Endothelial cell (in vitro differentiated cells): ENCODE results near the gene MAD1L1. TPM values are rescaled to one million over a fixed set of nuclear protein-coding genes. Genes with fewer than 3 reads are reported as not detected.

Experiments
- DNase-seq: peaks from one replicate; pipeline ENCODE4 v3.0.0; 2021; ENCODE audit warnings: low spot score
- H3K27ac Mint-ChIP-seq: one replicate; pipeline ENCODE4 v1.8.0; 2021; ENCODE audit warnings: mixed read lengths, inconsistent platforms; ENCODE audit not compliant: unreplicated experiment
- H3K27me3 Mint-ChIP-seq: one replicate; pipeline ENCODE4 v1.8.0; 2021; ENCODE audit warnings: mild to moderate bottlenecking, moderate library complexity, mixed read lengths, inconsistent platforms; ENCODE audit not compliant: unreplicated experiment
- H3K36me3 Mint-ChIP-seq: one replicate; pipeline ENCODE4 v1.8.0; 2021; ENCODE audit warnings: mild to moderate bottlenecking, low read depth, mixed read lengths, inconsistent platforms; ENCODE audit not compliant: unreplicated experiment
- H3K4me1 Mint-ChIP-seq: one replicate; pipeline ENCODE4 v1.8.0; 2021; ENCODE audit warnings: mild to moderate bottlenecking, mixed read lengths, inconsistent platforms; ENCODE audit not compliant: unreplicated experiment
- H3K4me3 Mint-ChIP-seq: one replicate; pipeline ENCODE4 v1.8.0; 2021; ENCODE audit warnings: mild to moderate bottlenecking, mixed read lengths, inconsistent platforms; ENCODE audit not compliant: unreplicated experiment
- H3K9me3 Mint-ChIP-seq: one replicate; pipeline ENCODE4 v1.8.0; 2021; ENCODE audit warnings: mixed read lengths, inconsistent platforms; ENCODE audit not compliant: unreplicated experiment
- total RNA-seq: library from RNA; stranded (reverse); fragmentation: NEBNext Ultra II Directional; extraction: Animal tissue kit (Norgen Biotek cat#: 25700); gene quantifications from one replicate; pipeline ENCODE4 v1.2.1, GENCODE V29; 2021; ENCODE audit not compliant: unreplicated experiment
- TF ChIP-seq, protein P1 (sequence below): fragments of 200-600 bp; sonication (generic); IDR thresholded peaks from one replicate; pipeline ENCODE4 v1.5.0; 2021; ENCODE audit warnings: antibody characterized with exemption; ENCODE audit not compliant: unreplicated experiment

MAD1L1 gene
- total RNA-seq, 1 donor from 2014 or later = 43.3 TPM

DNA sequence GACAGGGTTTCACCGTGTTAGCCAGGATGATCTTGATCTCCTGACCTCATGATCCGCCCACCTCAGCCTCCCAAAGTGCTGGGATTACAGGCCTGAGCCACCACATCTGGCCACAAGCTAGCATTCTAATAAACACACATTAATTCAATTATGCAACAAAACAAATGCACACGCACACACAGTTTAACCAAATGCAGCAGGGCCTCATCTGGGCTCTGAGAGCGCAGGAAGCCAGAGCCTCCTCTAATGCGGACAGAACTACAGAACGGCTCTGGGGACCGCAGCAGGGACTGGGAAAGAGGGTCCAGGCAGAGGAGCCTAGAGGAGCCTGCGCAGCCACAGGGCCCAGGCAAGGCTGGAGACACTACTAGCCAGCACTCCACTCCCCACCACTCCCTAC lies 3.8 kb downstream of the MAD1L1 start:
- Mint-ChIP-seq H3K27me3 (peaks cover 8% of the 10 kb centered on the region), H3K9me3 (no peaks in the 10 kb centered on the region), H3K27ac (no peak overlapping the region), H3K4me3 (no peak overlapping the region), H3K4me1 (peaks cover 12% of the 10 kb centered on the region), H3K36me3 (peaks cover 28% of the 10 kb centered on the region)
- no peak for DNase-seq
- TF ChIP-seq, protein P1, sequence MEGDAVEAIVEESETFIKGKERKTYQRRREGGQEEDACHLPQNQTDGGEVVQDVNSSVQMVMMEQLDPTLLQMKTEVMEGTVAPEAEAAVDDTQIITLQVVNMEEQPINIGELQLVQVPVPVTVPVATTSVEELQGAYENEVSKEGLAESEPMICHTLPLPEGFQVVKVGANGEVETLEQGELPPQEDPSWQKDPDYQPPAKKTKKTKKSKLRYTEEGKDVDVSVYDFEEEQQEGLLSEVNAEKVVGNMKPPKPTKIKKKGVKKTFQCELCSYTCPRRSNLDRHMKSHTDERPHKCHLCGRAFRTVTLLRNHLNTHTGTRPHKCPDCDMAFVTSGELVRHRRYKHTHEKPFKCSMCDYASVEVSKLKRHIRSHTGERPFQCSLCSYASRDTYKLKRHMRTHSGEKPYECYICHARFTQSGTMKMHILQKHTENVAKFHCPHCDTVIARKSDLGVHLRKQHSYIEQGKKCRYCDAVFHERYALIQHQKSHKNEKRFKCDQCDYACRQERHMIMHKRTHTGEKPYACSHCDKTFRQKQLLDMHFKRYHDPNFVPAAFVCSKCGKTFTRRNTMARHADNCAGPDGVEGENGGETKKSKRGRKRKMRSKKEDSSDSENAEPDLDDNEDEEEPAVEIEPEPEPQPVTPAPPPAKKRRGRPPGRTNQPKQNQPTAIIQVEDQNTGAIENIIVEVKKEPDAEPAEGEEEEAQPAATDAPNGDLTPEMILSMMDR = no peak

DNA sequence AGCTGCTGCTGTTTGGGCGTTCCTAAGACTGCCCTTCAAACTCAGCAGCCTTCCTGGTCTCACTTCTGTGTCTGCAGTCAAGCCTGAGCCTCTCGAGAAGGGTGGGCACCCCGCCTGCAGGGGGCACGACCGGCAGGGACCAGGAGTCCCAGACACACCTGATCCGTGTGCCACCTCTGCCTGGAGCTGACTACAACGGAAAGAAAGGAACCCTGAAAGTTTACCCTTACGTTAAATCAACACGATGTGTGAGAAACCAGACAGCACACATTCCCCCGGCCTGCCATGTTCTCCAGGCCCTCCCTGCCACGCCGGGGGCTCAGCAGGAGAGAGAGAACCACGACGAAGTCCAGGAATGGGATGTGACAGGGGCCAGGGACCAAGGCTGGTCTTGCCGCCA lies 5.0 kb downstream of the MAD1L1 start:
- Mint-ChIP-seq H3K27ac (no peak overlapping the region), H3K4me1 (peaks cover 5% of the 10 kb centered on the region), H3K4me3 (no peak overlapping the region), H3K9me3 (no peaks in the 10 kb centered on the region), H3K27me3 (peaks cover 7% of the 10 kb centered on the region), H3K36me3 (peaks cover 25% of the 10 kb centered on the region)
- no peak for DNase-seq
- TF ChIP-seq, protein P1 = no peak

DNA sequence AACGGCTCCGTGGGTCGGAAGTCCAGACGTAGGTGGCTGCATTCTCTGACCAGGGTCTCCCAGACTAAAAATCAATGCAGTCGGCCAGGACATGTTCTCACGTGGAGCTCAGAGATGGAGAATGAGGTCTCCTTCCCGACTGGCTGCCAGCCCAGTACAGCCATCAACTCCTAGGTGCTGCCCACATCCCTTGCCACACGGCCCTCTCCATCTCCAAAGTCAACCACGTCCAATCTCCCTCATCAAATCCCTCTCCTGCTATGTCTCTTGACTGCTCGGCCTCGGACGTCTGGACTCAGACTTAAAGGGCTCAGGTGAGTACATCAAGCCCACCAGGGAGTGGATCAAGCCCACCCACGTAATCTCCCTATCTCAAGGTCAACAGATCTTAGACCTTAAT lies 6.9 kb downstream of the MAD1L1 start:
- Mint-ChIP-seq H3K9me3 (no peaks in the 10 kb centered on the region), H3K4me1 (no peaks in the 10 kb centered on the region), H3K27me3 (peaks cover 3% of the 10 kb centered on the region)

DNA sequence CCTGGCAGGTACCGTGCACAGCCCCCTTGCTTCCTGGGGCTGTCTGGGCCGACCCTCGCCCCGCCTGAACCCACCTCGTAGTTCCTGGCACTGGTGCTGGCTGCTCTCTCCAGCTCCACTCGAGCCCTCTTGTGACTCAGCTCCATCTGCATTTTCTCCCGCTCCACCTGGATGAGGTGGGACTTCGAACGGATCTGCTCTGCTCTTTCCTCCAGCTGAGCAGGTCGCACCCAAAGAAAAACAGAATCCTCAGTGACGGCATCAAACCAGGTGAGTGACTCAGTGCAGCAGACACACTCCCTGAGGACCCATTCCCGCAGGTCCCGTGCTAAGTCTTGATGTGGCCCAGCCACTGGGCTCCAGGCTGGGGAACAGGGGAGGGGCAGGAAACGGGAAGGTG lies 7.4 kb downstream of the MAD1L1 start:
- TF ChIP-seq, protein P1 = no peak

More for the DNA sequence above, 6.9 kb downstream of the MAD1L1 start:
- no peak for DNase-seq
- peak overlapping the region; percentile 20 for H3K4me3 Mint-ChIP-seq
- peaks cover 33% of the 10 kb centered on the region for H3K36me3 Mint-ChIP-seq
- H3K27ac Mint-ChIP-seq = no peak overlapping the region
- TF ChIP-seq, protein P1 = no peak

DNA sequence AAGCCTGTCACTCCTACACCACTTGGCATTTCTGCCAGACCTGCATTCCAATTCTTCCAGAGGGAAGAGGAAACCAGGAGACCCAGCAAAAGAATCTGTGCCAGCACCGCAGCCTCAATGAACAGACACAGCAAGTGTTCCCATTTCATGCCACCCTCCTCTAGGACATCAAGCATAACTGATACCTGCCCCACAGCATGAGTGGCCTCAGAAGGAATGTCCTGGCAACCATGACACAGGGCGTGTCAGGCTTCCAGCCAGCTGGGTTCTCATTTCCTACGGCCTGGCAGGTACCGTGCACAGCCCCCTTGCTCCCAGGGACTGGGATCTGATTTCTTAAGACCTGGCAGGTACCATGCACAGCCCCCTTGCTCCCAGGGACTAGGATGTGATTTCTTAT lies 7.8 kb downstream of the MAD1L1 start:
- Mint-ChIP-seq H3K9me3 (no peaks in the 10 kb centered on the region), H3K36me3 (peaks cover 33% of the 10 kb centered on the region), H3K27me3 (peaks cover 5% of the 10 kb centered on the region), H3K4me1 (no peaks in the 10 kb centered on the region), H3K4me3 (no peak overlapping the region), H3K27ac (no peak overlapping the region)
- DNase-seq = no peak
- TF ChIP-seq, protein P1 = no peak

More for the DNA sequence above, 7.4 kb downstream of the MAD1L1 start:
- H3K4me3 Mint-ChIP-seq = peak overlapping the region; percentile 33
- DNase-seq = no peak
- no peaks in the 10 kb centered on the region for H3K9me3 Mint-ChIP-seq
- no peaks in the 10 kb centered on the region for H3K4me1 Mint-ChIP-seq
- H3K36me3 Mint-ChIP-seq = peaks cover 33% of the 10 kb centered on the region
- H3K27ac Mint-ChIP-seq = no peak overlapping the region
- H3K27me3 Mint-ChIP-seq = peaks cover 5% of the 10 kb centered on the region
